GM19328 (cell line): Measurements from ENCODE around the gene RASSF8.

ENCODE experiments used
- ATAC-seq: cut with Tn5 transposase; IDR thresholded peaks from one replicate; pipeline ENCODE4 v1.9.1; 2021; ENCODE audit warnings: mild to moderate bottlenecking, moderate library complexity; ENCODE audit not compliant: unreplicated experiment

The RASSF8 gene

DNA sequence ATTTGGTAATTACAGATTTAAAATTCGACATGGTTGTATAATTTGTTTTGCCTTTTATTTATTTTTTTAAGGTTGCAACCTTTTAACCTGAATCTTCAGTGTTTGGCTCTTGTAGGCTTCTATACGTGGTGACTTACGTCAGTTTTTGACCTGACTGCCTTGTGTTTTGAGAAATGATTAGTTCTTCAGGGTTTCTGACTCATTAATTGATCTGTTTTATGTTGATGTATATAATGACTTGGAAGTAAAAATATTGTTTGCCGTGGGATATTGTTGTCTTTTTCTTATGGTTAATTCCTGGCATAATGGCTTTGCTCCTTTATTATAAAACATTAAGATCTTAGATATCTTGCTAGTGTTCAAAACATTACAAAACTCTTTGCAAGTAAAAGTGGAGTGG lies 2.5 kb downstream of the RASSF8 start:
- ATAC-seq = no peak

DNA sequence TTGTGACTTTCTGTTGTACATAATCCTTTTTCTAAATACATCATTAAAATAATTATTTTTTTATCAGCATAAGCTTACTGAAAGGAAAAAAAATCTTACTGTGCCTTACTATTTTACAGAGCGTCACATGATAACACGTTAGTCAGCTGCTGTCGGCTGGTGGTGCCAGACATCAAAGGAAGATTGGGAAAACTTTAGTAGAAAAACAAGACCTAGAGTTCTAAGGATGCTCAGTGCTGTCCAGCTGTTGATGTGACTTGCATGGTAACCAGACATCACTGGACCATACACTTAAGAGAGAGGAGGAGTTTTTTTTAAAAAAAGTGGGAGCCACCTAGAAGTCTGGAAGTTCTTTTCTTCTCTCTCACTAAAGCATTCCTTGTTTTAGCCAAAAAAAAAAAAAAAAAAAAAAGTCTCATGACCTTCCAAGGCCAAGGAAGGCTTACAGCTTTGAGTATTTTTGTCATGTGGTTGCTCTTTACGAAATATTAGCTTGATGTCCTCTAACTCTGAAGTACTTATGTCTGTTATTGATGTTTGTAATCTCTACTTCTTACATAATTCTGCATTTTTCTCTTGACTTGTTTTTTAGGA lies 4.5 kb downstream of the RASSF8 start:
- ATAC-seq = no peak

DNA sequence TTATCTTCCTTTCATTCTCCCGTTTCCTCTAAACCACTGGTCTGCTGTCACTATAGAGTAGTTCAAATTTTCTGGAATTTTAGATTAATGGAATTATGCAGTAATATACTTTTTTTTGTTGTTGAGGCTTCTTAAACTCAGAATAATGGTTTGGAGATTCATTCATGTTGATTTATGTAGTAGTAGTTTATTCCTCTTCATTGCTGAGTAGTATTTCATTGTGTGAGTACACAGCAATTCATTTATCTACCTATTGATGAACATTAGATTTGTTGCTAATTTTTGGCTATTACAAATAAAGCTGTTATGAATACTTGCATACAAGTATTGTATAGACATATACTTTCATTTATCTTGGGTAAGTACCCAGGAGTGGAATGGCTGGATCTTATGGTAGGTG lies 7.2 kb downstream of the RASSF8 start:
- no peak for ATAC-seq

DNA sequence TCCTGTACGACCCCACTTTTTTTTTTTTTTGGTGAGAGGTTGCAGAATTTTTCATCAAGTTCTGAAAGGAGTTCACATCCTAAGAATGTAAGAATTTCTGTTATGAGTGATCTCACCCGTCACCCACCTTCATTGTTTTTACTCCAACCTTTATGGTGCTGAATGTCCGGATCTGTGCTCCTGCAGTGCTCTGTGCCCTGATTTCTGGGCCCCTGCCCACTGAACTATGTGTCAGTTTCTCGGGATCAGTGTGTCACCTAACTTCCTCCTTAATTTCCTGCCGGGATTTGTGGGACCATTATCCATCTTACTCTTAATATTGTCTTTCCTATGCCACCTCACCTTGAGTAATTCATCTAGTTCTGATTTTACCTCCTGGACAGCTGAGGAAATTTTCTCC lies 11.6 kb downstream of the RASSF8 start:
- no peak for ATAC-seq

DNA sequence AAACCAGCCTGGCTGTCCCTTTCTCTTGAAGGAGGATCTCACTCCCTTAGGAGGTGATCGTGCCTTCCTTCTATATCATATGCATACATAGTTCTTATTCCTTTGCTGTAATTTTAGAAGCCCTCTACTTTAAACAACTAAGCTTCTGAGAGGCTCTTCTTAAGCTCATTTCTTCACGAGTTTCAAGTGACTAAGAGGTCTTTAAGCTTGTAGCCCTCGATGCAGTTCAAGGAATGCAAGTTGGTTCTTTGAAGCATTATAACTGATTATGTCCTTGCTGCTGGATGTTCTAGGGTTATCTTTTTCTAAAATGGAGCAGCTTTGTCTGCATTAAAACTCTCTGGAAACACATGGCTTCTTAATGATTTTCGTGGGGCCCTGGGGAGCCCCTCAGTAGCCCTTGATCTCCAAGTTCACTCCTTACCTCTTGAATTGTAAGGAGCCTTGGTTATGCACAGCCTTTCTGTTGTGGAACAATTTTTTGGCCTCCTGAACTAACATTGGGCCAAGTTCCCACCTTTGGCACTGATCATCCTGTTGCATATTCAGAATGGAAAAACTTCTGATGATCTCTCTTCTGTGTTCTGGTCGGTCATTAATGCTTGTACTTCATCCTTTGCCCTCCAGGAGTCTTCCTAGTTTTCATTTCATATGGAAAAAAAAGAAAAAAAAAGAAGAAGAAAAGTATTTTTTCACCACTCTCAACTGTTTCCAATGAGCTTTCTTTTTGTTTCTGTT lies 12.6 kb downstream of the RASSF8 start:
- ATAC-seq = no peak

DNA sequence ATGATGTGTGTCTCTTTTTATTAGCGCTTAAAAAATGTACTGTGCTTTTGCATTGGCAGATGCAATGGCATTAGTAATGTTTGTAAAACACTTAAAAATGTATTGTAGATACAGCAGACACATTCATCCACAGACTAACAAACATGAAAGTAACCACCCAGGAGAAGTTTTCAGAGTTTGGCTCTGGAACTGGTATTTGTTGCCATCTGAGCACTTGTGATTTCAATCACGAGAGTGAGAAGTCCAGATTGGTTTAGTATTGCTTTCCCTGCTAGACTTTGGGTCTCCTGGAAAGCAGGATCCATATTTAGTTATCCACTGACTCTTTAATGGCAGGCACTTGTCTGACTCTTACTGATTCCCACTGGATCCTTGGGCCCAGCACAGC lies 13.2 kb downstream of the RASSF8 start:
- no peak for ATAC-seq

DNA sequence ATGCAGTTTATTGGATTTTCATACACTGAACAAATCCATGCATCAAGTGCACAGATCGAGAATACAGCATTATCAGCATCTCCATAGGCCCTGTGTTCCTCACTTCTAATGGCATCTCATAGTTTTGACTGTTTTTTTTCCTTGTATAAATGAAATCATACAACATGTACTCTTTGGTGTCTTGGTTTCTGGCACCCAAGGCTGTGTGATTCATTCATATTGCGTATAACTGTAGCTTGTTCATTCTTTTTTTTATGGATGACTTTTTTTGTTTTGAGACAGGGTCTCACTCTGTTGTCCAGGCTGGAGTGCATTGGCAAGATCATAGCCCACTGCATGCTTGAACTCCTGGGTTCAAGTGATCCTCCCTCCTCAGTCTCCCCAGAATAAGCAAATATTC lies 14.3 kb downstream of the RASSF8 start:
- no peak for ATAC-seq

DNA sequence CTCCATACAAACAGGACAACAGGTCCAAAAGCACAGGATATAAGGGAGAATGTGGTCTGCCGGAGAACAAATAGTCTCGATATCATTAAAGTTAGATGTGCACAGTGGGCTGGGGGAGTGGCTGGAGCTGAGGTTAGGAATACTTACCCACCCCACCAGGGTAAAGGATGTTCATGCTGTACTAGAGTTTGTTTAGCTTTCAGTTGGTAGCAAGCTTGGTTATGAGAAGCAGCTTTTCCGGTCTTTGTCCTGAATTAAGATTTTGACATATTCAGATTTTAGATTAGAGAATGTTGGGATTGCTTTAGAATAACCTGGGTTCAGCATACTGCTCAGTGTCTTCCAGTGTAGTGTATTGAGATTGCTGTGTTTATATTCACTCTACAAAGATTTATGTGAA lies 16.7 kb downstream of the RASSF8 start:
- ATAC-seq = no peak

DNA sequence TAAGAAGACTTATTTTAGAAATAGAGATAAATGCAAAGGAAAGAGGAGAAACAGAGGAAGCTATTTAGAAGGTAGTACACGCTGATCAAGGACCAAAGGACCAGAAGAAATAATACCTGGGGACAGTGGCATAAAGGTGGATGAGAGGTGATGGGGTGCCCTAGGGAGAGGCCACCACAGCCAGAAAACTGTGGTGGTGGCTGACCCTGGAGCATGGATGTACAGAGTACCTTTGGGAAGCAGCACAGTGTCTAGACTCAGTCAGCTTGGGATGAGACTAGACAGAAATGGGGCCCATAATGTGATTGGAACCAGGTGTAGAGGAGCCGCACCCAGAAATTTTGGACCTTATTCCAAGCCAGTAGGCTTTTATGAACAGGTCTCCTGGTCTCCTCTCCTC lies 17.2 kb downstream of the RASSF8 start:
- no peak for ATAC-seq

DNA sequence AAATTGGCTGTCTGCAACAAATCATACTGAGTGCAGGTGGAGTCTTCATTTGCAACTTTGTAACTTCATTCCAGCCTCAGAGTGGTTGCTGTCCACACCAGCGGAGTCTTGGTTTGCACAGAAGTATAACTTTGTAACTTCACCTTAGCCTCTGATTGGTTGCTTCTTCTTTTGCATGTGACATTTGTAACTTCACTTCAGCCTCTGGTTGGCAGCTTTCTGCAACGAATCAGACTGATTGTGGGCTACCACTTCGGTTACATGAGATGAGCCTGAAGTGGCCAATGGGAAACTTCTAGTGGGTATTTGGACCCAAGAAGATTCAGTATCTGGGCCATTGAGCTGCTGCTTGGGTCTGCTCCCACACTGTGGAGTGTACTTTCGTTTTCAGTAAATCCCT lies 17.8 kb downstream of the RASSF8 start:
- ATAC-seq = no peak

DNA sequence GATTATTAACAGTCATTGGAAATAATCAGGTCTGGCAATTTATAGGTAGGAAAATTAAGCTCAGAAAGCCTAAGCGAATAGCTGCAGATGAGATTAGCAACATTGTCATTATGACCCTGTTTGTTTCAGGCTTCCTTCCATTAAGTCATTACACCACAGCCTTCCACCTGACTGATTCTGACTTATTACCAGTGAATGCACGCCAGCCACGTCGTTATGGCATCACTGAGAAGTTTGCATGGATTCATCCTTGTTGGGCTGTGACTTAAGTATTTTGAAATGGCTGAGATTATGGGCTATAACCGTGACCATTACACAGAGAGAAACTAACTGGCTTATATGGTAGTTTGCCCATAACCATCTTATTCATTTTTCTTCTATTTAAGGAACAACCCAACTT lies 18.6 kb downstream of the RASSF8 start:
- no peak for ATAC-seq

DNA sequence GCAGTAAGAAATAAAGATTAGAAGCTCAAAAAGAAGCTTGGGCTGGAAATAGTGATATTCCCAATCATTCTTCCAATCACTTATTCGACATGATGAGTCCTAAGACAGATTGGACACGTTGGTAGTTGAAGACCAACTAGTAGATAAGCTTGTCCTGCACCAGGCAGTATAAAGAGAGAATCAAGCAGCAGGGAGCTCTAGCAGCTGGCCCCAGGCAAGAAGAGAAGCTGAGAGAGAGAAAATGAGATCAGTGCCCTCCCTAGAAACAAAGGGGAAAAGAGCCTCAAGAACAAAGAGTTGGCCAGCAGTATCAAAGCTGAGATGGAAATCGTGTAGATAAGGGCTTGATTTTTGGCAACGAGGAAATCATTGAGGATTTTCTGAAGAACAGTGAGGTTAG lies 20.6 kb downstream of the RASSF8 start:
- ATAC-seq = no peak

DNA sequence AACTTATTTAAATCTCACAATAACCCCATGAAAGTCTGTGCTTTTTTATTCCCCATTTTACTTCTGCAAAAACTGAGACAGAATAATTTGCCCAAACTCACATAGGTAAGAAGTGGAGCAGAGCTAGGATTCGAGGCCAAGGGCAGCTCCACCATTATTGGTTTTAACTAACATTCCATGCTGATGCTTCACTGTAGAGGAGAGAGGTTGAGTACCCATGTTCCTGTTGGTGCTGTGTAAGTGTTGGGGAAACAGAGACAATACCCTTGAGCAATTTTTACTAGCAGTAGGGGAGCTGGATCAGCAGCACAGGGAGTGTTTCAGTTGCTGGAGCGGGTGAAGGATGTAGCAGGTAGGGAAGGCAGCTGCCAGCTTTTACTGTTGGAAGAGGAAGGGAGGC lies 21.1 kb downstream of the RASSF8 start:
- ATAC-seq = no peak

DNA sequence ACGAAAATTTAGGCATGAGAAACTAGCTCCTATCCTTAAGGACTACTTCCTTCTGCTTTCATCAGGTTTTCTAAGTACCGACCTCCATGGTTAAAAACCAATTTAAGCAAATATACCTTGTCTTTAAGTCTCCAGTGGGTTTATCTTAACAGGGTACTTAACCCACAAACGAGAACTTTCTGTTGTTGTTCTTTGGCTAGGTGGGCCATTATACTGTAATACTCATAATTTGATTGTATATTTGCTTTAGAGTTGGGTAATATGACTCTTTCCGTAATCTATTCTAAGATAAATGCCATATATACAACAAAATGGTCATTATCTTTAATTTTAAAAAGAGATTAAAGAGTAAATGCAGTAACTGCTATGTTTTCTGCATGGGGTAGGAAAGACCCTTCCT lies 21.6 kb downstream of the RASSF8 start:
- no peak for ATAC-seq

DNA sequence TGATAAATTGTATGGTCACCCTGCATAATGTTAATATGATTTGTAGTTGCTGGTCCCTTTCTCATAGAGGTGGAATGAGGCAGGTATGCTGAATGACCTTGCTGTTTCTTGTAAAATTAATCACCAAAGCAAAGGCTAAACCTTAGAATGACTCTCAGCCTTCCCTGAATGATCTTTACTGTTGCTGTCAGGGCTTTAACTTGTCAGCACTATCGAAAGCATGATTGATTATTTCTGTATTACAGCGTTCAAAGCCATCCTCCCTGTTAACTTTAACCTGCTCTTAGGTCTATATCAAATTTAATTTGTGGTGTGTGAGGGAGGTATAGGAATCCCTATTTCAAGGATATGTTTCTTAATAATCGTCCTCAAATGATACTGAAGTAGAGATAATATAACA lies 23.1 kb downstream of the RASSF8 start:
- ATAC-seq = no peak

DNA sequence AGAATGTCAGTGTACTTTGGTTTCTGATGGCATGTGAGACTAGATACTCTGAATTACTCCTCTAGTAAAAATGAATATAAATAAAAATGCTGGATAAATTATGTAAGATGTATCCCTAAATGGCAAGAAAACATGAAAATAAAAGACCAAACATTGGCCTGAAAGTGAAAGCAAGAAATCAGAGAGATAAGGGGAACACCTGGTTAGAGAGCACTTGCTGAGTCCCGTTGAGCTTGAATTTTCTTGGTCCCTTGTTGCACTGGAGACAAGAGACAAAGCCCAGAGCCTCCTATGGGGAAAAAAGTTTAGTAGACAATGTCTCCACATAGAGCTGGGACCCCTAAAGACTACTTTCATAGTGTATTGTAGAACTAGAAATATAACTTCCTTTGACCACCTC lies 23.9 kb downstream of the RASSF8 start:
- ATAC-seq = no peak

DNA sequence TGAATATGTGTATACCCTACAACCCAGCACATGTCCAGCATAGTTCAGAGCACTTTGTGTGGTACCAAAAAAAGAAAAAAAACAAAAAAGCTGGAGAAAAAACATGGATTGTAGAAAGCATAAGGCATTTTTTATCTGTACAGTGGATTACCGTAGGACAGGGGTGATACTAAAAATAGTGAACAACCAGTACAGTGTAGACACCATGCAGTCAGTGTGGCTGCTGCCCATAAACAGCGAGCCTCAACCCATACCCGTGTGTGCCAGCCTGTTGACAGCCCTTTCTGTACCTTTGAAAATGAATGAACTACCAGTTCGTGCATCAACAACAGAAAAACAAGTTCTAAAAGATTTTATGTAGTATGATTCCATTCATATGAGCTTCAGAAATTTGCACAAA lies 25.1 kb downstream of the RASSF8 start:
- no peak for ATAC-seq

DNA sequence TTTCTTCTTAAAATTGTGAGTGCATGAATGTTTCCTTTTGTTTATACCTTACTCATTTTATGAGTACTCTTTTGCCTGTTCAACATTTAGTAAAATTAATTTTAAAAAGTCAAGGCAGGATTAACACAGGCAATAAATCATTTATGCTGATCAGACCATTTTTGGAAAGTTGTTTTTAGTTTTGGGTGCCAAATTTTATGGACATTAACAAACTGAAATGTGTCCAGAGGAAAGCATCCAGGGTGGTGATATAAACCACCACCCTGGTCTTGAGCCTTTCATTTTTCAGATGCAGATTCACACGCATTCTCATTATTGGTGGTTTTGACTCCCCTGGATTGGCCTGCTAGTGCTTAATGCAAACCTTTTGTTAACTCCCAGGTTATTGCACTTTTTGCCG lies 26.3 kb downstream of the RASSF8 start:
- no peak for ATAC-seq

DNA sequence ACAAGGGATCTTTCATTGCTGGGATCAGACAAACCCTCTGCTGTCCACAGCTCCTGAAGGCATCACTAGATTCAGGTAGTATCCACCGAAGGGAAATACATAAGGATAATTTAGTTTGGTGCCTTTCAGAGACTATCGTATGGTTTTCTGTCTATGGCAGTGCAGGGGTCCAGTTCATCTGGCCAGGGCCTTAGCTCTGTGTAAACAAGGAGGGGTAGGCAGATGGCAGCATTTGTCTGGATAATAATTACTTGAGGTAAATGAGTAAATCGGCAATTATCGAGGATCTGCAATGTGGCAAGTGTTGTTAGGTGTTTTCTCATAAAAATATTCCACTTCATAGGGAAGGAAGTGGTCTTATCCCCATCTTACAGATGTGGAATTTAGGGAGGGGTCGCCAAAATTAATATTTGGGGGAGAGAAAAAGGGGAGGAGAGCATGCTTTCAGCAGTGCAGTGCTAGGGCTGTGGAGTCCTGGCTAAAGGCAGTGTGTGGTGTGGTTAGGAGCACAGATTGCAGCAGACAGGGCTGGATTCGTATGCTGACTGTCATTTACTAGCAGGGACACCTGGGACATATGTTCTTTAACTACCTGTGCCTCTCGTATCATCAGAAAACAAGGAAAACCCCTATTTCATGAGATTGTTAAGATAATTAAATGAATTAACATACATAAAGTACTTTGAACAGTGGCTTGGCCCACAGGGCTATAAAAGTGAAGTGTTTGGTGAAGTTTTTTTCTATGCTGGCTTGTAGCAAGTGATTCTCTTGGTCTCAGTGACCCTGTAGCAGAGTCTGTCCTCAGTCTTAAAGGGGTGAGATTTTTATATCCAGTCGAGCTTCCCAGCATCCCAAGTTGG lies 27.1 kb downstream of the RASSF8 start:
- ATAC-seq = no peak

DNA sequence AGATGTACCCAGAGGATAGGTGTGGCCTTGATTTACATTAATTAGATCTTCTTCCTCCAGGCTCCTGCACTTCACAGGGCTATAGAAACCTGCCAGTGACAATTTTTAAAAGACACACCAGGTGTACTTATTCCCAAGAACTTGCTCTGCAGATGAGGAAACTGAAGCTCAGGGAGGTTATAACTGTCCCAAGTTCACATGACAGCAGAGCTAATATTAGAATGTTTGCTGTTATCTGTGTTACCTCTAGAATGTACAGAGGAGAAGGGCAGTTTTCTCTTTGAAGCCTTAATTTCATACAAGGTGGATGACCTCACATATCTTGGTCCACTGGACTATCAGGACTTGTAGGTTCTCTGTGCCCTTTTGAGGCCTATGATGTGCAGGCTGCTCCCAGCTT lies 27.7 kb downstream of the RASSF8 start:
- no peak for ATAC-seq

DNA sequence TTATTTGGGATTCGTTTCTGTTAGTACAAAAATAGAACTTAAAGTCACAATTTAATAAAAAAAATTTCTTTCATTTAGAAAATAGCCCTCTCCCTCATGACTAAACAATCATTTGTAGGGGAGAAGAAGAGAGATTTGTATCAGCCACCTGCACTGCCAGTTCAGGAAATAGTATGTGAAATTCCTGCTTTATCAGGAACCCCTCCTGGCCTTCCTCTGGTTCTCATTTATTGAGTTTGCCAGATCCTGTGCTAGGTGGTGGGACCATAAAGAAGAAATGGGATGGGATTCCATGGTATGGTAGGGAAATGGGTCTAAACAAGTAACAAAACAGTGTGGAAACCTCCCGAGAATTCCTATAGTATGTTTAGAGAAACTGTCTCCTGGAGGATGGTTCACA lies 30.0 kb downstream of the RASSF8 start:
- ATAC-seq = no peak

DNA sequence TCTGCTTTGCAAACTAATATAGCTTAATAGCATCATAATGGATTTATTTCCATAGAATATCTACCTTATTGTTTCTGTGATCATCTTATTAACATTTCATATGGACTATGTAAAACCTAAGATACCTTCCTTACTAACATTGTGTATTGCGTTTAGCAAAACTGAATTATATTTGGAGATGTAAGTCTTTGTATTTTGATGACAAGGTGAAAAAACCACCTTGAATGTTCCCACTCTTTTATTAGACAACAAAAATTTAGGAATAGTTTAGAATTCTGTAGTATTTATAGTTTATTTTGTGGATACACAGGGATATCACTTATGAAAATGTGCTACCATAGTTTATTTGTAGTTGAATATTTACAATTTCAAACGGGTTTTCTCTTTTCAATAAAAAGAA lies 32.0 kb downstream of the RASSF8 start:
- ATAC-seq = no peak
